NOMO-1 treated with dmso at 0.1 percent for 144 hours (cell line): Measurements from ENCODE around the gene PLEKHG3.

Experiments used
- DNase-seq: peaks from one replicate; lab custom pipeline; 2025; ENCODE audit not compliant: unreplicated experiment; lab: John Stamatoyannopoulos, UW

The PLEKHG3 gene

DNA sequence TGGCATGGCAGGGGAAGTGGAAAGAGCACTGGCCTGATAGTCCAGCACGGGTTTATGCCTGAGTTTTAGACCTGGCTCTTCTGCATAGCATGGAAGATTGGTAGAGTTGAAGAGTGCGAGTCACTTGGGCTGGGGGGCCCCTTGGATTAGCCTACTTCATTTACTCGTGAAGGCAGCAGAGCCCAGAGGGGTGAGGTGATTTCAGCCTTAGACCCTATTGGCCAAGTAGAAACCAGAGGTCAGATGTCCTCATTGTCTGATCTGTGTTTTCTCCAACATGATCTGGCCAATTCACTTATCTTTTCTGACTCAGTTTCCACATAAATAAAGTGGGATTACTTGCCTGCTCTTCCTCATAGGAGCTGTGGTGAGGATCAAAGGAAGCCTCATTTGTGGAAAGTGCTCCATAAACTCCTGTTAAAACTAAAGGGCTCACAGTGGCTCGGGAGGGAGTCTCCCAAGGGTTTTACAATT is 1.9 kb downstream of the PLEKHG3 start:
- DNase-seq, result no peak

- DNase-seq, result no peak
Observed at GRCh38 chr14:64706593-64707193, 2.5 kb downstream of the PLEKHG3 start.

DNA sequence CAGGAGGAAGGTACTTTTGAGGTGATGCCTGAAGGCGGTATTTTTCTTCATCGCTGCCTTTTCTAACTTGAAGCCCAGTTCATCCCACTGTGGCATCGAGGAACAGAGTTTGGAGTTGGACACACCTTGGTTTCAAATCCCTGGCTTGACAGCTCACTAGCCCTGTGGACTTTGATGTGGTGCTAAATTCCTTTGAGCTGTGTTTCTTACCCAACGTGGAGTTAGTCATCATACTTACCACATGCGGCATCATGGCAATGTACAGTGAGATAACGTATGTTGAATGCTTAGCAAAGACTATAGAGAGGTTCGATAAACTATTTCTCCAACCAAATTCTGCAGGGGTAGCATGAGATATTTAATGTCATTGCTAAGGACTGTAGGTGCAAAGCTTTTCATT is 3.4 kb downstream of the PLEKHG3 start:
- no peak for DNase-seq

DNA sequence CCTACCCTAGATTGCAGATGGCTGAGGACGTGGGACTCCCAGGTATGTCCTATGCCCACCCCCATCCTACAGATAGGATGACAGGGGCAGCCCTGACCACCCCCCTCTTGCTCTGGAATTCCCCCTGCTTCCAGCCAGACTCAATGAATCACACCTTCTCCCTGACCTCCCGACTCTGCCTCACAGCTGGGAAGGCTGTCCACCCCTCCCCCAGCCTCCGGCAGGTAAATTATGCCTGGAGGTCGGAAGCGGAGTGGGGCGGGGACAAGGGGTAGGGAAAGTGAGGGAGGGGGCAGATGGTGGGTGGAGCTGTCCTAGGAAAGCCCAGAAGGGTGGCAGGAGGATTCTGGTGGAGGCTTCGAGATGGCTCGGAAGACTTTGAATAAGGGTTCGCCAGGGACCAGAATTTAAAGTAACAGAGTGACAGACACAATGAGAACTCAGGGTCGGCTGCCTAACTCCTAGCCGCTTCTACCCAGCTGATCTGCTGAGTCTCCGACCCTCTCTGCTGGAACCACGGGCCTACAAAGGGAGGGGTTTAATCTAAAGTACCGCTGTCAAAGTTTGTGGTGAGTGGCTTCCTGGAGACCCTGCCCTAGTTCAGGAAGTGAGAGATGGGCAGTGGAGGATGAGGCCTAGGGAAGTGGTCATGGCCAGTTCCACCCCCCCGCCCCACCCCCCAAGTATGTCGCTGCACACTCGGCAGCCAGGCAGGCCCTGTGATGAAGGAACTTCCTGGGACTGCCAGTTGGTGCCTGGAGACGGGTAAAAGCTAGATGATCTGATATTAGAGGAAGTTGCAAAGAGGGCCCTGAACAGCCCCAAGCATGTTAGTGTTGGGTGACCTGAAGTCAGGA is 4.2 kb downstream of the PLEKHG3 start:
- DNase-seq, result peak; percentile 89

DNA sequence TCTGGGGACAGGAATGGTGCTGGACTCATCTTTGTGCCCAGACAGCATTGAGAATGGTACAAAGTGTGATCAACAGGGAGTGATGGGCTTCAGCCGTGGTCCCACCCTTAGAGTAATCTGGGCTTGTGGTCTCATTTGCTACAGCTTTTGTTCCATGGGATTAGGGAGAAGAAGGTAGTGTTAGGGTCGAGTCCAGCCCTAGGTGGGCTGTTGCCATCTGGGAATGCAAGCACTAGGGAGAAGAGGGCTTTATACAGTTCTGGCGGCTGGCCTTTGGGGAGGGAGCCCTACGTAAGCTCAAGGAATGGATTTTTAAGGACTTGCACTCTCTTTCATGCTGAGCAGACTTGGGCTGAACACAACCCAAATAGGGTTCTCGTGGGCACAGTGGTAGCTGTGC is 4.9 kb downstream of the PLEKHG3 start:
- DNase-seq, result no peak

DNA sequence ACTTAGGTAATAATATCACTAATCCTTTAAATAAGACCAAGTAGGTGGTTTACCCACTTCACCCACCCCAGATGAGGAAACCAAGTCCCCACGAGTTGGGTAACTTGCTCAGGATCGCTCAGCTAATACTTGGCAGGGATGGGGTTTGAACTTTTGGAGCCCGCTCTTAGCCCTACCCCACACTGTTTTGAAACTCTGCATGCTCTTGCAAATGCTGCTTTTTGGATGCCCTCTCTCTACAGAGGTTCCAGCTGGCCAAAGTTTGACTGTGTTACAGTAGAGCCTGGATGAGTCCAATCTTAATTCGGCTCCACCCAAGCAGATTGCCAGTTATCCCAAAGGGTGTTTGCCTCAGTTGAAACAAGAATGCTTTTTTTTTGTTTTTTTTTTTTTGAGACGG is 6.8 kb downstream of the PLEKHG3 start:
- DNase-seq, result no peak

GRCh38 chr14:64713677-64714076 is 9.5 kb downstream of the PLEKHG3 start:
- DNase-seq, result no peak

GRCh38 chr14:64714432-64715025 is 10.3 kb downstream of the PLEKHG3 start:
- no peak for DNase-seq

GRCh38 chr14:64715146-64715627 is 11.0 kb downstream of the PLEKHG3 start:
- DNase-seq, result no peak

DNA sequence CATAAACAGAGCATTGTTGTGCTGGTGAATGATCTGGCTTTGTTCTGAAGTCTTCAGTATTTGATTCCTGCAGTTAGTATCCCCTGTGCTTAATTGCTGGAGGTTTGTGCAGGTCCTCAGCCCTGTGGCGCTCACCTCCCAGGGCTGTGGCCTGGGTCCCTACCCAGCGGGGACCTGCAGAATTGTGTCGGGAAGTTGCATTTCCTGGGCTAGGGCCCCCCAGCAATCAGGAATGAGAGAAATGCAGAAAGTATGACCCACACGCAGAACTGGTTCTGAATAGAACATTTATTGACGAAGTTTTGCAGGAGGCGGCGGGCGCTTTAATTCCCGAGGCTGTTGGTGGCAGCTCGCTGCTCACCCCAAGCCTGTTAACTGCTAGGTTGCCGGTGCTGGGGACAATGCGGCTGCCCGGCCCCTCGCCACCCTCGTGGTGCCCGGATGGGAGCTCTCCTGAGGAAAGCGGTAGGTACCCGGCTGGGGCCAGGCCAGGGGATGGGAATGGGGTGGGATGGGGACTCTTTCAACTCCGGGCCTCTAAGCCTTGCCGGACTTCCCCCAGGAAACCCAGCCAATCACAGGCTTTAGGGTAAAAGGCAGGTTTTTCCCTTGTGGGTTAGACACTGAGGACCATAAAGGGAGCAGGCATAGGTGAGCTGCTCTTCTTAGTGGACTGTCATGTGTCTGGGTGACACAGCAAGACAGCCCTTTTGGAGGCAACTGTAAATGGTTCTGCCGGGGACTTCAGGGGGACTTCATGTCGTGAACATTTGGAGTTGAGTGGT is 11.6 kb downstream of the PLEKHG3 start:
- no peak for DNase-seq

DNA sequence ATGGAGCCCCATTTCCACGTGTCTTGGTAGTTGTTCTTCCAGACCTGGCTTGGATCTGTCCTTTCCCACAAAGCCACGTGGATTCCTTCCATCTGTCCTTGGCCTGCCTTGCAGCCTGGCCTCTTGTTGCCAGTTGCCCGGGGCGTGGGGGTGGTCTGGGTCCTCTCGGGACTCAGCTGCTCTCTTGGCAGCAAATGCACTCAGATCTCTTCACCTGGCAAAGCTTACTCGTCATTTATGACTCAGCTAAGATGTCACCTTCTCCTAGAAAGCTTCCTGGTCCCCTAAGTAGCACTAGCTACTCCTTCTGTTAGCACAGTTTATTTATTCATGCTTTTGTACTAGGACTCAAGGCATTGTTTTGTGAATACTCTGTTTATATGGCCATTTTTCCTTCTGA is 13.6 kb downstream of the PLEKHG3 start:
- DNase-seq, result no peak

DNA sequence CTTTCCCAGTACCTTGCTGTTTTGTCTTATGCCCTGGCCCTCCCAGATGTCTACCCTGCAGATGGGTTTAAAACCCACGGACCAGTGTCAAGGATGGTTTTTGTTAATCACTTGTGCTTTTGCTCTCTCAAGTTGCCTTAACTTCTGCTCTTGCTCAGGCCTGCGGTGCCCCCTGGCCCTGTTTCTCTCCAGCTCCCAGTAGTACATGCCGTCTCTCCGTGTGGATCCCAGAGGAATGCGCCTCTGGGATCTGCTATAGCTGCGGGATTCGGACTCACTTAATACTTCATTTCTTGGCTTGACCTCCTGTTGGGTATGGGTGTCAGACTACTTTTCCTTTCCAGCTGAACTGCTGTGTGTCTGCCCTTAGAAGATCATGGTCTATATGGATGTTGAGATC is 14.5 kb downstream of the PLEKHG3 start:
- DNase-seq, result no peak

DNA sequence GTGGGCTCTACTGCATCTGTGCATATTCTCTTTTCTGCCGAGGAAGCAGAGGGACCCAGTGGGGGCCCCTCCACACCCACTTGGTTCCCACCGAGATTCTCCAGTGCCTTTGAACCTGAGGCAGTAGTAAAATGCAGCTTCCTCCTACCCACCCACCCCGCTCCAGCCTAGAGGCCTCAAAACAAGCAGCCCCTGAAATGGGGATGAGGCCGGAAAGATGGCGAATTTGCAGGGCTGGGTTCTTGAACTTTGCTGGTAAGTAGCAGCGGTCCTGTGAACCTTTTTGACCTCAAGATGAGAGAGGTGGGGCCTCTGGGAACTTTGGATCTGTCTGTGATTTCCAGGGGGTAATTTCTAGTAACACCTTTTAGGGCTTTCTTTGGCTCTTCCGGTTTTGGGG is 15.4 kb downstream of the PLEKHG3 start:
- no peak for DNase-seq

DNA sequence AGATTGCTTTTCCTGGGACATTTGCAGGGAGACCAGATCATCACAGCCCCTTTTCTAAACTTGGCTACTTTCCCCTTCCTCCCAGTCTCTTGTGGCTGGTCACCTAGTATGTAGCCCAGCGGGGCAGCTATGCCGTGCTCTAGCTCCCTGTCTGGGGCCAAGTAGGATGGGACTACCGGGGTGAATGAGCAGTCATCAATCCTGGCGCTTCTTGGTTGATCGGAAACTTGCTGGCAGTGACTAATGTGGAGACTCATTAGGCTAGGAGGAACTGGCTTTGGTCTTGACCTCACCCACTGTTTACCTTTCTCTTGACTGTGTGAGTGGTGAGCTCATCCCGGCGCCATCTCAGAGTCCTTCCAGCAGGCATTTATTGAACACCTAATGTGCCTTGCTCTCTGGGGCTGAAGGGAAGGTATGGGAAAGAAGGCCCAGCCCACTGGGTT is 15.9 kb downstream of the PLEKHG3 start:
- peak; percentile 65 for DNase-seq

GRCh38 chr14:64721391-64721791 is 17.2 kb downstream of the PLEKHG3 start:
- no peak for DNase-seq

- no peak for DNase-seq
Observed at GRCh38 chr14:64721899-64722298, 17.7 kb downstream of the PLEKHG3 start.

DNA sequence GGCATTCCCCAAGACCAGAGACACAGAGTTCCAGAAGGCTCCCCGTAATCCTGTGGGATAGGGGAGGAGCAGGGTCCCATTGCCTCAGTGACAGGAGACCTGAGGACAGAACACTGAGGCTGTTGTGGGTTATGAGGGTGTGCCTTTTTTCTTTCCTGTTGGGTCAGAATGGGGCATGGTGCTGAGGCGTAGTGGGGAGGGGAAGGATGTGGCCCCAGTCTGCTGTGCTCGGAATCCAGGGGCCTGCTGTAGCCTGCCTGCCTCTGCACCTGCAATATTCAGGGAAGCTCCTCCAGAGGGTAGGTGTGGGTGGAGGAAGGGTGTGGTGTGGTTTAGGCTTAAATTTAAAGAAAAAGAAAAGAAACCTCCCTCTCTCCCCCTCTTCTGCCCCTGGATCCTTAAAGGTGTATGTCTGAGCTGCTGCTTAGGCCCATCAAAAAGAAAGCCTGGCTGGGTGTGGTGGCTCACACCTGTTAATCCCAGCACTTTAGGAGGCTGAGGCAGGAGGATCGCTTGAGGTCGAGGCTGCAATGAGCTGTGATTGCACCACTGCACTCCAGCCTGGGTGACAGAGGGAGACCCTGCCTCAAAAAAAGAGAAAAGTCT is 18.7 kb downstream of the PLEKHG3 start:
- DNase-seq, result no peak

DNA sequence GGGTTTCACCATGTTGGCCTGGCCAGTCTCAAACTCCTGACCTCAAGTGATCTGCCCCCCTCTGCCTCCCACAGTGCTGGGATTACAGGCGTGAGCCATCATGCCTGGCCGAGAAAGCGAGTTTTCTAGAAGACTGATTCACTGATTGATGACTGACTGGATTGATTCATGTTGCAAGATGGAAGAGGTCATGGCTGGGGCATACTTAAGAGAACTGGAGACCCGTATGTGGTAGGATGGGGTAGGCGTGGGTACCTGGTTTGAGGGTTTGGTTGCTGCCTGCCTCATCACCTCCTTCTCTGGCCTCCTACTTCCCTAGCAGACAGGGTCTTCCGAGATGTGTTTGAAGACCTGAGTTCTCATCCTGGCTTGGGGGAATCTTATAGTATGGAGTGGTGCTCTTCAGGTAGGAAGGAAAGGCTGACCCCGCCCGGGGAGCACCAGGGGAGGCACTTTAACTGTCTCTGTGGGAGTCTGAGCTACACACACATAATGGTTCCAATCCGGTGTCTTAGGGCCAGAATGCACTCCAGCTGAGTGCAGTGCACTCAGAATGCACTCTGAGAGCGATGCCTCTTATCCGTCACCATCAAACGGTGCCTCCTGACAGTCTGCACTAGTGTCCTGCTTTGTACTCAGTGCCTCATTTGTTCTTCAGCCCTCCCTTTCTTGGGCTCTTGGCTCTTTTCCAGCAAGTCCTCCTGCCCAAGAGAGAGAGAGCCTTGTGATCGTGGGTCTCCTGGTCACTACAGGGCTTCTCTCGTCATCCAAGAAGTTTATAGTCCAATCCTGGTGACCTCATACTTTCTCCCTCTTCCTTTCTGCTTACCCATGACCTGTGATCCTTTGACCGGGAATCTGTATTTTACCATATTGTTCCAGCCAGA is 19.7 kb downstream of the PLEKHG3 start:
- DNase-seq, result no peak

- no peak for DNase-seq
Observed at GRCh38 chr14:64724578-64724930, 20.3 kb downstream of the PLEKHG3 start.
